NCI-H146 (cell line): ENCODE results near the gene NCOR1.
"Not testable (repeated sequence)": the region's sequence is repeated elsewhere in the genome, so short reads cannot be mapped to it uniquely, and the experiment has no call there.

ENCODE experiments used
- DNase-seq: peaks from one replicate; lab custom pipeline; 2025; lab: John Stamatoyannopoulos, UW

The NCOR1 gene

DNA sequence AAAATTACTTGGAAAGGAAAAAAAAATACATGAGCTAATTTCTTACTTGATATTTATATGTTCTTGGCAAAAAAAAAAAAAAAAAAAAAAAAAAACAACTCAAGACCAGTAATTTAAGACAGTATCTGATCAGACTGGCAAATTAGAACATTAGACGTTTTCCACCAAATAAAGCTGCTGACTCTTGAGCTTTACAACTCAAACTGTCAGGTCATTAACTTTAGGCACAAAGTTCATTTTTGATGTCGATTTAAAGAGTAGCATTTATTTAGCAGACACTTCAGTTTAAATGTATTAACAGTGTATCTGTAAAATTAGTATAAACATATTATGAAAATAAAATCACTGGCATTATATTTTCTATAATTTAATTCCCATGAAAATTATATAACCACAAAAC, 66.7 kb downstream of the NCOR1 start:
- DNase-seq: no peak

- DNase-seq: not testable (repeated sequence)
Measured at GRCh38 chr17:16145319-16145890, 69.9 kb downstream of the NCOR1 start.

GRCh38 chr17:16141685-16142084, 73.6 kb downstream of the NCOR1 start:
- DNase-seq: no peak

- no peak for DNase-seq
Measured at GRCh38 chr17:16140854-16141253, 74.5 kb downstream of the NCOR1 start.

DNA sequence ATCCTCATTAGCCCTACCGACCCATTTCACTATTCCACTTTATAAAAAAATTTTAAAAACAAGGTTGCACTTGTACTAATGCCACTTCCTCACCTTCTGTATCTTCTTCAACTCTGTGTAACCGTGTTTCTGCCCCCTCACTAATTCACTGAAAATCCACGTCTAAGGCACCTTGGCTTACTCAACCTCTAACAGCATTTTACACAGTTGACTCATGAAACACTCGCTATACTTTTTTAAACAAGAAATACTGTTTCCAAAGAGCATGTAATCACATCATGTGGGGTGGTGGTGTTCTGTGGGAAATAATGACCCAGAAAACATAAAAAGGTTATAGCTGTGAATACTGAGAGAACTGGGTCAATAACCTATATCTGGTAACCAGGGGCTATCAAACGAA, 79.9 kb downstream of the NCOR1 start:
- no peak for DNase-seq

DNA sequence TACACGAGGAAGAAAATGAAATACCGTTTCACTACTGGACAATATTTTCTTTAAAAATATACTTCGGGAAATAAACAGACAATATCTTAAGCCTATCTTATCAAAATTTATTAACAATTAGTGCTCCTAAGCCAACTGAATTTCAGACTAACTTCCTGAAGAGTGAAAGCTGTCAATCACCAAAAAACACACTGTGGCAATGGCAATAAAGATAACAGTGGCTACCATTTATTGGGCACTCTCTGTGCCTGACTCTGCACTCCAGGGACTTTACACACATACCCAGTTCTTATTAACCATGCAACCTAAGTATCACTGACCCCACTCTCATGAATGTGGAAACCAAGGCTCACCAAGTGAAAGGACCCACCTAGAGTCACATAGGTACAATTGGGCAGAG, 83.7 kb downstream of the NCOR1 start:
- DNase-seq: no peak

- DNase-seq: no peak
Measured at GRCh38 chr17:16129441-16130205, 85.7 kb downstream of the NCOR1 start.

- DNase-seq: no peak
Measured at GRCh38 chr17:16123531-16123930, 91.8 kb downstream of the NCOR1 start.

DNA sequence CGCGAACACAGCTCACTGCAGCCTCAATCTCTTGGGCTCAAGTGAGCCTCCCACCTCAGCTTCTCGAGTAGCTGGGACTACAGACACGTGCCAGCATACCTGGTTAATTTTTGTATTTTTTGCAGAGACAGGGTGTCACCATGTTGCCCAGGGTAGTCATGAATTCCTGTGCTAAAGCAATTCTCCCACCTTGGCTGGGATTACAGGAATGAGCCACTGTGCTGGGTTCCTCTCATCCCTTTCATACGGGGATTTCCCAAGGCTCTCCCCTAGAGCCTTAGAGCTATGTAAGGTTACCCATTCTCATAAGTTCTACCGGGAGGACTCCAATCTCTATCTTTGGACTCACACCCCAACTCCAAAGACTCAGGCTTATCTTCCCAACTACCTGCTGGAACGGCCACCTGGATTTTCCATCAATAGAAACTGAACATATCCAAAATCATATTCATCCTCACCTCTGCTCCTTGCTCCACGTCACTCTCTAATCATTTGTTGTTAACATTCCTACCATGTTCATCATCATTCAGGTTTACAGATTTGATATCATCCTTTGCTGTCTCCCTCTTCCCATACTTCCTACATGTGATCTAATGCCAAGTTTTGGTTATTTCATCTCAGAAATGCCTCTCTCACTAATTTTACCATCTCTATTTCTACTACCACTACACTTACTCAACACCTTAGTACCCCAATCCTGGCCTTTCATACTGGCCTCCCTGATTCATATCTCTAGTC, 92.5 kb downstream of the NCOR1 start:
- DNase-seq: no peak

GRCh38 chr17:16121915-16122314, 93.4 kb downstream of the NCOR1 start:
- DNase-seq: no peak

- DNase-seq: no peak
Measured at GRCh38 chr17:16120937-16121336, 94.4 kb downstream of the NCOR1 start.

DNA sequence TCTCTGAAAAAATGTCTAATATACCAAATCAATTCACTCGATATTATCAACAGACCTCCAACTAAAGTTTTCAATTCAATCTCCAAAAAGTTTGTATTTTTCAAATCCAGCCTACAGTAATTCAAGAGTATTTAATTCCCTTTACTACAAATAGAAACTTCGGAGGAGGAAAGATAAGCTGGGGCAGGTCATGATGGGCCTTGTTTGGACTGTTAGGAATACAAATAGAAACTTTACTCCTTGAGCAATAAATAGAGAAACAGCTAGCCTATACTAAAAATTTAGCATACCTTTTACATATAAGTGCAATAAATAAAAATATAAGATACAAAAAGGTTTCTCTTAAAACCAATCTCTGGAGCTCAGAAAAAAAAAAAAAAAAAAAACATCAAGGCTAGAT, 98.2 kb downstream of the NCOR1 start:
- no peak for DNase-seq

GRCh38 chr17:16115077-16115698, 100.1 kb downstream of the NCOR1 start:
- not testable (repeated sequence) for DNase-seq

- no peak for DNase-seq
Measured at GRCh38 chr17:16108871-16109270, 106.5 kb downstream of the NCOR1 start.

DNA sequence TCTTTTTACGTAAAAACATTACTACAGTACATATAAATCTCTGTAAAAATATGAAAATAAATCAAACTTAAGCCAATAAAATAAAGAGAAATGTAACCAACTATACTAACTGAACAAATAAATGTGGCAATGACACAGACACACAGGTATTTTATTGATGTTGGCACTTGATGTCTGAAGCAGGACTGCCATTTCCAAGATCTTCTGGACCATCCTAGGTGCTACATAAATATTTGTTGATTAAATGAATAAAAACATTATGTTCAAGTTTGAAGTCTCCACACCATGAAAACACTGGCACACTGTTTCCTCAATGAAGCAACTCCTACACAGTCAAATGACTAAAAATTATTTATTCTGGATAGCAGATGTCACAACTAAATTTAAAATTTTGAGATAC, 106.9 kb downstream of the NCOR1 start:
- no peak for DNase-seq

- no peak for DNase-seq
Measured at GRCh38 chr17:16107165-16107770, 108.1 kb downstream of the NCOR1 start.

- DNase-seq: peak; percentile 14
Measured at GRCh38 chr17:16106161-16106891, 109.0 kb downstream of the NCOR1 start.

- no peak for DNase-seq
Measured at GRCh38 chr17:16104189-16104588, 111.1 kb downstream of the NCOR1 start.

GRCh38 chr17:16101440-16101839, 113.9 kb downstream of the NCOR1 start:
- DNase-seq: no peak

DNA sequence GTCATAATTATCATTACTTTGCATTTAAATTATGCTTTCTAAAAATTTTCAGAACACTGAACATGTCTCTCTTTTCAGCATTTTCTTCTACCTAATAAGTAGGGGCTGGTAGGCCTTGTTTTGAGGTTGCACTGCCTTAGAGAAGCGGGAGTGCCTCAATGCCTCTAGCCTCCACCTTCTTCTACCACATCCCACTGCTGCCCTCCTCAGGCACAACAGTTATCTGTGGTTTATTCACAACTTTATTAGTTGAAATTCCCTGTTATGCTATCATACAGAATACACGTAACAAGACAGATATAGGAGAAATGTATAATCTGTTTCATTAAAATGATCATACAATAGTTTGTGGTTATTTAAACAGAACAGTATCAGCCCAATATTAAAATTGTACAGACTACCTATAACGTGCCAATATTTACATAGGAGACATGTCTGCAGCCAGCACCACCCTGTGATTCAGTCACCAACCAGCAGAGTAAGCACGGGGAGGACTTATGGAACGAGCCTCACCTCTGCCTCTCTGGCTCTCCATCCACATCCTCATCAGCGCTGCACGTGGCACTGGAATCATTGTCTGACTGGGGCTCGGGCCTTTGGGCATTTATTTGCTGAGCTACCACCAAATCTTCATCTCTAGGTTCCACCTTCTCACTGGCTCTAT, 114.5 kb downstream of the NCOR1 start:
- DNase-seq: no peak

DNA sequence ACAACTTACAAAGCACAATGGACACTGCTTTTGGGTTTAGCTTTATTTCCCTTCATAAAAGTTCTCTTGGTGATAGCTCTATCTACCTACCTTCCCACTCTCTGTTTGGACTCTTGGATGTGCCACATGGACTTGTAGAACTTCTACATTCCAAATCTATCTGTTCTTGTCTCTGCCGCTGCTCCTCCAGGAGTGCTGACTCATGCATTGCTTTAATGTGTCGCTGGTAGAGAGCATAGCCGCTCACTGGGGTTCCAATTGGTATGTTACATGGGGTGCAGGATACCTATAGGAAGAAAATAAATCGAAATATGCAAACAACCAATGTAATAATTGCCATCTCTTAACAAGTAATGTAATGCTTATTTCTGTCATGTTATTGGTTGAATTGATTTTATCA, 123.6 kb downstream of the NCOR1 start:
- DNase-seq: no peak
